ENCODE results near the gene PLD2.

PLD2 gene

GRCh38 chr17:4769628-4770027 is 37.3 kb upstream of the PLD2 start:
- ChIA-PET CTCF (no interaction called here), POLR2A (no interaction called here)
- TF ChIP-seq SP1 (IDR thresholded peaks at IDR 0.05): no peak
- TF ChIP-seq TARDBP (IDR thresholded peaks at IDR 0.05): no peak
- no peak for TF ChIP-seq PKNOX1 (IDR thresholded peaks at IDR 0.05)
- no peak for TF ChIP-seq BHLHE40 (IDR thresholded peaks at IDR 0.05; ENCODE audit: borderline replicate concordance)
- TF ChIP-seq L3MBTL2 (conservative IDR thresholded peaks at IDR 0.05): no peak
- no peak for DNase-seq (ENCODE audit: extremely low spot score)

- ChIA-PET CTCF (no interaction called here), POLR2A (interaction anchor here (1.4 kb wide), 1 partner anchor 18 kb away, joined by 3 read pairs; no protein-coding TSS in a partner anchor)
- DNase-seq (ENCODE audit: extremely low spot score): no peak
- TF ChIP-seq ARNT (IDR thresholded peaks at IDR 0.05) (no peak), CTBP1 (IDR thresholded peaks at IDR 0.05; ENCODE audit: borderline replicate concordance) (no peak), FOXM1 (IDR thresholded peaks at IDR 0.05; ENCODE audit: borderline replicate concordance) (no peak), ZNF384 (IDR thresholded peaks at IDR 0.05) (no peak), ELF4 (IDR thresholded peaks at IDR 0.05) (no peak), LEF1 (IDR thresholded peaks at IDR 0.05; ENCODE audit: borderline replicate concordance) (no peak), BHLHE40 (IDR thresholded peaks at IDR 0.05; ENCODE audit: borderline replicate concordance) (no peak)
Measured at GRCh38 chr17:4771519-4772234, 35.3 kb upstream of the PLD2 start, which contains the start of gene TM4SF5. TSS of gene TM4SF5 (plus strand) at chr17:4771886. CDS start at chr17:4771923, 37 bp downstream.

GRCh38 chr17:4772235-4772613 is 34.7 kb upstream of the PLD2 start:
- DNase-seq (ENCODE audit: extremely low spot score): no peak
- CTCF ChIA-PET: no interaction called here
- POLR2A ChIA-PET: interaction anchor here (1.0 kb wide), 1 partner anchor 18 kb away, joined by 4 read pairs; no protein-coding TSS in a partner anchor
- no peak for TF ChIP-seq CTBP1 (IDR thresholded peaks at IDR 0.05; ENCODE audit: borderline replicate concordance)
- TF ChIP-seq FOXM1 (IDR thresholded peaks at IDR 0.05; ENCODE audit: borderline replicate concordance): no peak
- no peak for TF ChIP-seq ZNF384 (IDR thresholded peaks at IDR 0.05)
- TF ChIP-seq TARDBP (IDR thresholded peaks at IDR 0.05): no peak
- TF ChIP-seq SP1 (IDR thresholded peaks at IDR 0.05): no peak
- TF ChIP-seq PKNOX1 (IDR thresholded peaks at IDR 0.05): no peak
- no peak for TF ChIP-seq HDGF (IDR thresholded peaks at IDR 0.05; ENCODE audit: borderline replicate concordance)
- TF ChIP-seq NFRKB (IDR thresholded peaks at IDR 0.05): no peak
- TF ChIP-seq ARNT (IDR thresholded peaks at IDR 0.05): no peak
- TF ChIP-seq SUZ12 (IDR thresholded peaks at IDR 0.05): no peak

- no peak for TF ChIP-seq BHLHE40 (IDR thresholded peaks at IDR 0.05; ENCODE audit: borderline replicate concordance)
- TF ChIP-seq NFRKB (IDR thresholded peaks at IDR 0.05): no peak
- TF ChIP-seq ARNT (IDR thresholded peaks at IDR 0.05): no peak
- no peak for TF ChIP-seq ZNF384 (IDR thresholded peaks at IDR 0.05)
- TF ChIP-seq SP1 (IDR thresholded peaks at IDR 0.05): no peak
- TF ChIP-seq HDGF (IDR thresholded peaks at IDR 0.05; ENCODE audit: borderline replicate concordance): no peak
- no peak for TF ChIP-seq LEF1 (IDR thresholded peaks at IDR 0.05; ENCODE audit: borderline replicate concordance)
- ChIA-PET POLR2A (interaction anchor here (2.8 kb wide), 1 partner anchor 12 kb away, joined by 15 read pairs; no protein-coding TSS in a partner anchor), CTCF (no interaction called here)
- DNase-seq (ENCODE audit: extremely low spot score): no peak
Measured at GRCh38 chr17:4777969-4778760, 28.8 kb upstream of the PLD2 start.

GRCh38 chr17:4780325-4780955 is 26.5 kb upstream of the PLD2 start:
- CTCF ChIA-PET: interaction anchor here (1.6 kb wide), 1 partner anchor 10 kb away, joined by 8 read pairs; no protein-coding TSS in a partner anchor
- DNase-seq (ENCODE audit: extremely low spot score): no peak
- POLR2A ChIA-PET: interaction anchor here (1.4 kb wide), 1 partner anchor 10 kb away, joined by 9 read pairs; no protein-coding TSS in a partner anchor
- TF ChIP-seq SP1 (IDR thresholded peaks at IDR 0.05): no peak
- no peak for TF ChIP-seq TARDBP (IDR thresholded peaks at IDR 0.05)
- TF ChIP-seq ARNT (IDR thresholded peaks at IDR 0.05): no peak
- TF ChIP-seq FOXA1 (IDR thresholded peaks at IDR 0.05): no peak
- no peak for TF ChIP-seq HDGF (IDR thresholded peaks at IDR 0.05; ENCODE audit: borderline replicate concordance)
- no peak for TF ChIP-seq SUZ12 (IDR thresholded peaks at IDR 0.05)
- no peak for TF ChIP-seq L3MBTL2 (conservative IDR thresholded peaks at IDR 0.05)
- no peak for TF ChIP-seq BHLHE40 (IDR thresholded peaks at IDR 0.05; ENCODE audit: borderline replicate concordance)
- TF ChIP-seq FOXK2 (IDR thresholded peaks at IDR 0.05): no peak
- TF ChIP-seq FOXM1 (IDR thresholded peaks at IDR 0.05; ENCODE audit: borderline replicate concordance): no peak
- TF ChIP-seq PKNOX1 (IDR thresholded peaks at IDR 0.05): no peak

- DNase-seq (ENCODE audit: extremely low spot score): no peak
- ChIA-PET CTCF (interaction anchor here (0.5 to 0.6 kb wide), 2 partner anchors 121 to 180 kb away, joined by 3 read pairs; no protein-coding TSS in a partner anchor), POLR2A (no interaction called here)
- TF ChIP-seq CTBP1 (IDR thresholded peaks at IDR 0.05; ENCODE audit: borderline replicate concordance): no peak
- TF ChIP-seq L3MBTL2 (conservative IDR thresholded peaks at IDR 0.05): no peak
- no peak for TF ChIP-seq ARNT (IDR thresholded peaks at IDR 0.05)
- TF ChIP-seq LEF1 (IDR thresholded peaks at IDR 0.05; ENCODE audit: borderline replicate concordance): no peak
- TF ChIP-seq FOXA1 (IDR thresholded peaks at IDR 0.05): no peak
- no peak for TF ChIP-seq PKNOX1 (IDR thresholded peaks at IDR 0.05)
- TF ChIP-seq SUZ12 (IDR thresholded peaks at IDR 0.05): no peak
- TF ChIP-seq SP1 (IDR thresholded peaks at IDR 0.05): no peak
- TF ChIP-seq TARDBP (IDR thresholded peaks at IDR 0.05): no peak
Measured at GRCh38 chr17:4782652-4783051, 24.3 kb upstream of the PLD2 start.

All from HEK293T (cell line).